ENCODE measurements around the gene PRRC2C.
"Not testable (repeated sequence)": the region's sequence is repeated elsewhere in the genome, so short reads cannot be mapped to it uniquely, and the experiment has no call there.

Gene PRRC2C

DNA sequence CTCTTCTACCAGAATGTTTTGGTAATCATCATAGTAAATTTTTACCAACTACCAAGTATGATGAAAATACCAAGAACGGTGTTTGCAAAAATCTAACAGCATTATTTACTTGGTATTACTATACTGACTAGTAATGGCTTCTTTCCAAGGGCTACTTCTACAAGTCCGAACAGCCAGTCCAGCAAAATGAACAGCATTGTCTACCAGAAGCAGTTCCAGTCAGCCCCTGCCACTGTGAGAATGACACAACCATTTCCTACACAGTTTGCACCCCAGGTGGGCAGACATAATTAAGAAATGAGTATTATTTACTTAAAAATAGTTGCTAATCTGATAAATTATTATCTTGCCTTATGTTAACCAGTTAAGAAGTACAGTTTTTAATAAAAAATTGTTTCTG lies 102.9 kb downstream of the PRRC2C start:
- DNase-seq: no peak

DNA sequence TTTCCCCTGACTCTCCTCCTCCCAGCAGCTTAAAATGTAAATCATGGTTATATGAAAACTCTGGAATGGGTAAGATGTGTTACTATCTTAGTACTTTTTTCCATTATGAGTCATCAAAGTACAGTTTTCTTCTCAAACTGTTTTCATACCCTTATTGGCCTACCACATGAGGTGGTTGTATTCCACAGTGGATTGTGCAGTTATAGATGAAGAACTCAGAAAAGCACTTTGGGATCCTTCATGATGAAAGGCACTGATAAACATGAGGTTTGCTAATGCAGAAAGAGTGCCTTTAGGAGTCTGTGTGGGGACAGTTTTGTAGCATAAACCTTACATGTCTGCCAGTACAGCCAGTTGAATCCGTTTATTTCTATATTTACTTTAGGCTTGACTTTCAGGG lies 104.7 kb downstream of the PRRC2C start:
- DNase-seq: peak; percentile 4

DNA sequence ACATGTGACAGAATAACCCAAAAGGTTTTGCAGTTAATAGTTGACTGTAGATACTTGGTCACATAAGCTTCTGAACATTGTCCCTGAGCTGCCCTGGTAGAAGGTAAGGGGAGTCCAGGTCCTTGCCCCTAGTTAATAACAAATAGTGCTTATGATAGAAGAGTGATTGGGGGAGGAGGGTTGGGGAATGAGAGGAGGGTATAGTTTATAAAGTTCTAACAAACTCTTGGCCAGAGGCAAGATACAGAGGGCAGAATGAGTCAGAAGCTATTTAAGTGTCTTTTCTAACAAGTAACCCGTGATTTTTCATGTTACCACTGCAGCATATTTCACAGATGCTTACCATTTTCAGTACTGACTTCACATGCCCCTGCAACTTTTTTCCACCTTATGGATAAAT lies 110.0 kb downstream of the PRRC2C start:
- peak; percentile 33 for DNase-seq

DNA sequence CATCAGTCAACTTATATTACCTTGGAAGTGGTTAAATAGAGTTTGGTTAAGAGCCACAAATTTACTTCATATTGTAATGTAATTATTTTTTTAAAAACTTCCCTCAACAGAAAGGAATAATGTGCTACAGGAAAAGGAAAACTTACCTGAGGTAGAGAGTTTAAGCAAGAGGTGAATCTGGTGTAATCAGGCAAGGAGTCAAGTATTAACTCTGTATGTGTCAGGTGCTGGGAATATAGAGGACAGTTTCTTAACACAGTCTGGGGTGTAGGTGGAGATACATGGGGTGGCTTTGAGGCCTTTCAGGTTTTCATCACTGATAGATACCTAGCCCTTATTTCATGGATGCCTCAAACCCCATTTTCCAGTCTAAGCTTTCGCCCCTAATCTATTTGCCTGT lies 110.8 kb downstream of the PRRC2C start:
- DNase-seq: no peak

DNA sequence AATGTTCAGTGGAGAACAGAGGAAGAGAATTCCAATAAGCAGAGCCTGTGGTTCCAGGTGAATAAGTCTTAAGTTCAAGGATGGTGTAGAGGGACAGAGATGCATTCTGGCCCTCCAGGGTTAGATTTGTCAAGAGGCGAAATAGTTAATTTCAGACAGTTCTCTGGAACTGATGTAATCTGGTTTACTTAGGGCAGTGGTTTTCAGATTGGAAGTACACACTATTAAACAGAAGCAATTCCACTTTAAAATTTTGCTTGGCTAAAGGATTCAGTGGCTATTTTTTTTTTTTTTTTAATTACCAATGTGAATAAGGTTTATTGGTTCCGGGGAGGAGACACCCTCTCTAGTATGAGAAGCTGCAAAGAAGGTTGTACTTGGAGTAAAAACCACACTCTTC lies 111.4 kb downstream of the PRRC2C start:
- no peak for DNase-seq

DNA sequence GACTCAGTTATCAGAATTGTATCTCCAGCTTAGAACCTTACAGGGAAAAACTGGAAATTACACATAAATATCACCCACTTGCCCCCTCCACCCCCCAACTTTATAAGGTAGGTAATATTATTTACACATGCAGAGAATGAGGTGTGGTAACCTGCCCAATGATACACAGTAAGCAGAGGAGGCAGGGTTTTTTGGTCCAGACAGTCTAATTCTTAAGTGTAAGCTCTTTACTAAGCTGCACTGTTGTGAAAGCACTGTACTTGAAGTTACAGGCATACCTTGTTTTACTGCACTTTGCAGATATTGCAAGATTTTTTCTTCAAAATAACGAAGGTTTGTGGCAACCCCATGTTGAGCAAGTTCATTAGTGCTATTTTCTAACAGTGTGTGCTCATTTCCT lies 111.9 kb downstream of the PRRC2C start:
- DNase-seq: no peak

DNA sequence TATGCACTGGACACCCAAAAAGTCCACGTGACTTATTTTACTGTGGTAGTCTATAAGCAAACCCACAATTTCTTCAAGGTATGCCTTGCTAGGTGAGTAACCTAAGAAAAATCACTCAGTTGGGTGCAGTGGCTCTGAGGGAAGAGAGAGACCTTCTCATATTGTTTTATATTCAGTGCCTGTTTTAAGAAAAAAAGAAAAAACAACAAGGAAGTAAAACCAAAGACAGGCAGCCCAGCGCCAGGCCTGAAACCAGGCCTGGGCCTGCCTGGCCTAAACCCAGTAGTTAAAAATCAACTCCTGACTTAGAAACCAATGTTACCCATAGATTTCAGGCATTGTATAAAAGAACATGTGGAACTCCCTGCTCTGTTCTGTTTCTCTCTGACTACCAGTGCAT lies 115.0 kb downstream of the PRRC2C start:
- not testable (repeated sequence) for DNase-seq

DNA sequence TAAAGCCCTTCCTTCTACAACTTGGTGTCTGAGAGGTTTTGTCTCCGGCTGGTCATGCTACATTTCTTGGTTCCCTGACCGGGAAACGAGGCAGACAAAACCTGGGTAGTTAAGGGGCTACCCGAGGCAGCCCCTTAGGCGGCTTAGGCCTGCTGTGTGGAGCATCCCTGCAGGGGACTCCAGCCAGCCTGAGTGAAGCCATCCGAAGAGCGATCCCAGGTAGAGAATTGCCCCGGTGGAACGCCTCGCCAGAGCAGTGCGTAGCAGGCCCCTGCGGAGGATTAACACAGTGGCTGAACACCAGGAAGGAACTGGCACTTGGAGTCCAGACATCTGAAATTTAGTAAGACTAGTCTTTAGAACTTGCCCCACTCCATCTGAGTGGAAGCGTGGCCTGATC lies 115.5 kb downstream of the PRRC2C start:
- no peak for DNase-seq

DNA sequence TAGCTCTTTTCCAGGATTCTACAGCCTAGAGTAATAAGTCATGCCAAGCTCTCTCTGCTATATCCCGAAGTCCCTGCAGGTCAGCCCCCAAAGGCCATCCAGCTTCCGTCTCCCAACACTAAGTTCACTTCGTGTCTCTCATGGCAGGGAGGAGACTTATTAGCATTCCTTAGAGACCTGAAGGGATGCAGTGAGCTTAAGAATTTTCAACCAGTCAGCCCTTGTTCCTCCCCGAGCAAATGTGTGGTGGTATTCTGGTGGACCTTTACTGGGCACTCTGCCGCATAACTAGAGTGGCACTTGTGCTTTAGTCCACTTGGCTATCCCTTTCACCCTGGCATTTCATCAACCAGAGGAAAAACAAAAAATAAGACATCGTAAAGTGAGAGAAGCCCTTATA lies 117.7 kb downstream of the PRRC2C start:
- DNase-seq: not testable (repeated sequence)

DNA sequence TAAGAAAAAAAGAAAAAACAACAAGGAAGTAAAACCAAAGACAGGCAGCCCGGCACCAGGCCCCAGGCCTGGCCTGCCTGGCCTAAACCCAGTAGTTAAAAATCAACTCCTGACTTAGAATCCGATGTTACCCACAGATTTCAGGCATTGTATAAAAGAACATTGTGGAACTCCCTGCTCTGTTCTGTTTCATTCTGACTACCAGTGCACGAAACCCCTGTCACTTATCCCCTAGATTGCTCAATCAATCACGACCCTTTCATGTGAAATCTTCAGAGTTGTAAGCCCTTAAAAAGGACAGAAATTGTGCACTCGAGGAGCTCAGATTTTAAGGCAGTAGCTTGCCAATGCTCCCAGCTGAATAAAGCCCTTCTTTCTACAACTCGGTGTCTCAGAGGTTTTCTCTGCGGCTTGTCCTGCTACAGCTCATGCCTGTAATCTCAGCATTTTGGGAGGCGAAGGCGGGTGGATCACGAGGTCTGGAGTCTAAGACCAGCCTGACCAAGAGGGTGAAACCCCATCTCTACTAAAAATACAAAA lies 121.1 kb downstream of the PRRC2C start:
- DNase-seq: no peak

DNA sequence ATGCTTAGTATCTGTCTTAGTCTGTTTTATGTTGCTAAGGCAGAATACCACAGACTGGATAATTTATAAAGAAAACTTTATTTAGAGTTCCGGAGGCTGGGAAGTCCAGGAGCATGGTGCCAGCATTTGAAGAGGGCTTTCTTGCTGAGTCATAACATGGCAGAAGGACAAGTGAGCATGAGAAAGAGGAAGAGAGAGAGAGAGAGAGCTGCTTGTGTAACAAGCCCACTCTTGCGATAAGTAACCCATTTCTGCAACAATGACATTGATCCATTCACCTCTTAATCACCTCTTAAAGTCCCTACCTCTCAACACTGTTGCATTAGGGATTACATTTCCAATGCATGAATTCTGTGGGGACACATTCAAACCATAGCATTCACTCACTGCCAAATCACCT lies 125.1 kb downstream of the PRRC2C start:
- DNase-seq: no peak

DNA sequence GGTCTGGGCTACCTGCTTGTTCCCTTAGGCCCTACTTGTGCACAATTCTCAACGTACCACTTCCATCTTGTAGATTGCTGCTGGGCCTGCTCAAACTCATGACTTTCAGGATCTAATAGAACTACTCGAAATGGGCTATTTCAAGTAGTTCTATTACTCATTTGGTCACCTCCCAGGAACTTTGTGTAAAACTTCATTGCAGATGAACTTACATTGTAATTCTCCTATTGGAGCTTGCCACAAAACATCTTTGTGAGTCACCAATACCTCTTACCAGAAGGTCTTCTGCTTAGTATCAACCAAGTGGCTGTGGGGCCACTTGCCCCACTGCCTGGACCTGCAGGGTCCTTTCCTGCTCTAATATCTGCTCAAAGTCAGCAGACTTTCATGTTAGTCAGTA lies 126.0 kb downstream of the PRRC2C start:
- DNase-seq: no peak

DNA sequence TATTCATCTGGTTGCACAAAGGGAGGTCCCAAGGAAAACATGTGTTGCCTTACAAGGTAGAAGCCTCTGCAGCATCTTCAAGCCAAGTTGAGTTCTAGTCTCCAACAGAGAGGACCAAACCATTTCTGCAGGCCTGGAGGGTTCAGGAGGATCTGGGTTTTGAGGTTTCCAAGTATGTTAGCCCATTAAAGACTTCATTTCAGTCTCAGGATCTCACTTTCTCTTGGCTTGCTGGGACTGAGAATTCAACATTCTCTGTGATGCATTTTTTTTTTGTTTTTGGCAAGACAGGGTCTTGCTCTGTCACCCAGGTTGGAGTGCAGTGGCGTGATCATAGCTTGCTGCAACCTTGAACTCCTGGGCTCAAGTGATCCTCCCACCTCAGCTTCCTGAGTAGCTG lies 128.0 kb downstream of the PRRC2C start:
- no peak for DNase-seq

DNA sequence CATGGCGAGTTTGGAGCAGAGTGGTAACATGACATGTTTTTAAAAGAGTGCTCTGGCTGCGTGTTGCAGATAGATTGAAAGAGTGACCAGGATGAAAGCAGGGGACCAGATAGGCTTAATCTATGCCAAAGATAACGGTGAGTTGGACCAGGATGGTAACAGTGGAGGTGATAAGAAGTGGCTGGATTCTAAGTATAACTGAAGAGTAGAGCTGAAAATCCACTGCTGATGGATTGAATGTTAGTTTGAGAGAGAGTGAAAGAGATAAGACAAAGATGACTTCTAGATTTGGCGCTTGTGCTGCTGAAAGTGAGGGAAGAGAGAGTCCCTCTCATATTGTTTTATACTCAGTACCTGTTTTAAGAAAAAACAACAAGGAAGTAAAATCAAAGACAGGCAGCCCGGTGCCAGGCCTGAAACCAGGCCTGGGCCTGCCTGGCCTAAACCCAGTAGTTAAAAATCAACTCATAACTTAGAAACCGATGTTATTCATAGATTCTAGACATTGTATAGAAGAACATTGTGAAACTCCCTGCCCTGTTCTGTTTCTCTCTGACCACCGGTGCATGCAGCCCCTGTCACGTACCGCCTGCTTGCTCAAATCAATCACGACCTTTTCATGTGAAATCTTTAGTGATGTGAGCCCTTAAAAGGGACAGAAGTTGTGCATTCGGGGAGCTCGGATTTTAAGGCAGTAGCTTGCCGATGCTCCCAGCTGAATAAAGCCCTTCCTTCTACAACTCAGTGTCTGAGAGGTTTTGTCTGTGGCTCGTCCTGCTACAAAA lies 130.0 kb downstream of the PRRC2C start:
- DNase-seq: not testable (repeated sequence)

DNA sequence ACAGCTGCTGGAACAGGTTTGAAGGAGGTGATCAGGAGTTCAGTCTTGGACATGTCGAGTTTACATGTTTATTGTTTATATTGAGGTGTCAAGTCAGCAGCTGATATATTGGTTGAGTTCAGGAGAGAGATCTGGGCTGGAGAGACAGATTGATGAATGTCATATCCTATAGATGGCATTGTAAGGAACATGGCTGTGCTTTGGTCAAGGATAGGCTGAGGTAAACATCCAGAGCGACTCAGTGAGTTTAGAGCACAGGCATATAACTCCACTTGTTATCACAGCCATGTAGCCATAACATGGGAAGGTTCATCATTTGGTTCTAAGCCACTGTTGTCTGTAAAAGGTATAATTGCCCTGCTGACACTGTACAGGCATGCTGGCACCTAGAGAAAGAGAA lies 131.3 kb downstream of the PRRC2C start:
- DNase-seq: no peak

DNA sequence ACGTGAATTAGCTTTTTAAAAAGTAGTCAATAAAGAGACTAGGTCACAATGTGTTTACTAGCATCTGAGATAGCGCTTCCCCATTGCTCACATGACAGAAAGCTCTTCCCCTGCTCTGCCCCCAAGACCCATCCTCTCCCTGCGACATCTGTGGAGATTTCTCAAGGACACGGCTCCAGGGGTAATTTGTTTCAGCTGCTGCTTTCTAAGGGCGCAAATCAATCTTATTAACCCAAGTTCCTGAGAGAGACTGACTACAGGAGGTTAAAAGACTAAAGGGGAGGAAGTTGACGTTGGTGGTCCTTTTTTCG lies 136.8 kb downstream of the PRRC2C start, which contains the start of gene MYOCOS:
TSS of gene MYOCOS (plus strand) at position 92 of the 311 bp plus-strand sequence. CDS start 1,641 bp downstream, outside the sequence.
- DNase-seq: no peak

DNA sequence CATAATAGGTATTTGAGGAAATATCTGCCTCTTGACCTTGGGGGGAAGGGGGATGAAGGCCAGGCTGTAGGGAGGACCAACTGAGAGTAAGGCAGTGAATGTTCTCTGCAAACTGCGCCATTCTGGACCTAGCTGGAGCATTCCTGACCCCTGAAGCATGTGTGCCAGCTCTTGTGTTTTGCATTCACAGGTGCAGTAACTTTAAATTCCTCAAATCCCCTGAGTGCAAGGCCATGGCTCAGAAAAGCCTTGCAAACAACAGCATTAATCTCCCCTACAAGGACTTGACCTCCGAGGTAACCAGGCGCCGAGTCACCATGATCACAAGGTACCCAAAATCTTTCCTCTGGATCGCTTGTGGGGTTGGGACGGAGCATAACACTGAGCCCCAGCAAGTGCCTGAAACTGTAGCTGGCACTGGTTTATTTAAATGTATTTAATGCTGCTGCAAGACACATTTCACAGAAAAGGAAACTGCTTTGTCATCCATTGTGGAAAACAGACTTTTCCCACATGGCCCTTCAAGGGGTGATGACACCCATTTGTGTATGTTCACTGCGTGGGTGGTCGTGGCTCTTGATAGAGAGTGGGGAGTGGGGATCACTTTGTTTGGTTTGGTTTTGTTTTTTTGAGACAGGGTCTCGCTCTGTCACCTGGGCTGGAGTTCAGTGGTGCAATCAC lies 138.5 kb downstream of the PRRC2C start:
- DNase-seq: no peak

DNA sequence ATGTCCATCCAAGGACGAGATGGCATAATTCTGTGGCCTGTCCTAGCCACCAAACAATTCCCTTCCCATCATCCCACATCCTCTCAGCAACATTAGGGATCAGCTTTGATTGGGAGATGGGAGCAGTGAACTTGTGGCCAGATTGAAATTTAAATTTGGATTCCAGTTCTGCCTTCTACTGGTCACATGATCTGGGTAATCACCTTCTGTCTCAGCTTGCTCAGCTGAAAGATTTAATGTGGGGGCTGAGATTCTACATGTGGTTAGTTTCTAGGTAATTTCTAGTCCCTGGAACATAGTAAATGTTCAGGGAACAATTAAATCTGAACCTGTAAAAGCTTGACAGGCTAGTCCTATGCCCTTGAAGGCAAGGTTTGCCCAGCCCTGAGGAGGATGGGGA lies 139.9 kb downstream of the PRRC2C start:
- DNase-seq: no peak

DNA sequence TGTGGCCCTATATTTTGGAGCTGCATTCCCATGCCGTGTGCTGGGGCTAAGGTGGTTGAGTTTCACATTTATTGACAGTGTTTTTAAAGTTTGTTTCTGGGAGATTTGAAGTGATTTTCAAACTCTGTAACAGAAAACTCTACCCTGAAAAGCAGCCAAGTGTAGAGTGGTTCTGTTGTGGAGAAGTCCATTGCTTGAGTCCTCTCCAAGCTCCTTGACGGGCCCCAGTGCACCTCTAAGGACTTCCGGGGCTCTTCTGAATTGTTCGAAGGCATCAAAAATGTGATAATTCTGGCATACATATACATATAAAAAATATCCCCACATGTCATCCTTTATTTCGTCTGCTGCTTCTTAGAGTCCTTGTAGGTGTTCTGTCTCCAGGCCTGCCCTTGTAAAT lies 141.7 kb downstream of the PRRC2C start:
- DNase-seq: no peak

DNA sequence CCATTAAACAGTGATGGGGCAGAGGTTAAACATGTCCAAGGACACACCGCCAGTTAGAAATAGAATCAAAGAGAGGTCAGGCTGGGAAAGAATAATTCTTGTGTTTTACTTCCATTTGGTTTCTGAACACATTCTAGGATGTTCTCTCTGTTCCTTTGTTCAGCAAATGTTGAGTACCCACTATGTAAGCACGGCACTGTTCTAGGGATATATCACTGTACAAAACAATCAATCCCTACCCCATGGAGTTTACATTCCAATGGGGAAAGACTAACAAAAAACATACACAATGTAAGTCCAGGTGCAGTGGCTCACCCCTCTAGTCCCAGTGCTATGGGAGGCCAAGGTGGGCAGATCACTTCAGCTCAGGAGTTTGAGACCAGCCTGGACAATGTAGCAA lies 142.9 kb downstream of the PRRC2C start:
- DNase-seq: no peak

DNA sequence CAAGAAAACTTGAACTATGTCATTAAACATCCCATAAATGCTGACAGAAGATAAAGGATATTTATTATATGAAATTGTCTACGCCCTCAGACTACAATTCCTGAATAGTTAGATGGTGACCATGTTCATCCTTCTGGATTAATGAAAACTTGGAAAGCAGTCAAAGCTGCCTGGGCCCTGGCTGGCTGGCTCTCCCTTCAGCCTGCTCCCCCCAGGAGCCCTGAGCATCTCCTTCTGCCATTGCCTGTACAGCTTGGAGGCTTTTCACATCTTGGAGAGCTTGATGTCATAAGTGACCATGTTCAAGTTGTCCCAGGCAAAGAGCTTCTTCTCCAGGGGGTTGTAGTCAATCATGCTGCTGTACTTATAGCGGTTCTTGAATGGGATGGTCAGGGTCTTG lies 150.3 kb downstream of the PRRC2C start:
- no peak for DNase-seq

DNA sequence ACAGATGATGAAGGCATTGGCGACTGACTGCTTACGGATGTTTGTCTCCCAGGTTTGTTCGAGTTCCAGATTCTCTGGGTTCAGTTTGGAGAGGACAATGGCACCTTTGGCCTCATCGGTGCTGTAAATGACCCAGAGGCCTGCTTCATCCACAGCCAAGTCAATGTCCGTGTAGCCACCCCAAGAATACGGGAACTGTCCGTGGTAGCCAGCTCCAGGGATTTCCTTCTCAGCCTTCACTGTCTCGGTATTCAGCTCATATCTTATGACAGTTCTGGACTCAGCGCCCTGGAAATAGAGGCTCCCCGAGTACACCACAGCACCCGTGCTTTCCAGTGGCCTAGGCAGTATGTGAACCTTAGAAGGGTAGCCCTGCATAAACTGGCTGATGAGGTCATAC lies 150.8 kb downstream of the PRRC2C start:
- peak; percentile 2 for DNase-seq

DNA sequence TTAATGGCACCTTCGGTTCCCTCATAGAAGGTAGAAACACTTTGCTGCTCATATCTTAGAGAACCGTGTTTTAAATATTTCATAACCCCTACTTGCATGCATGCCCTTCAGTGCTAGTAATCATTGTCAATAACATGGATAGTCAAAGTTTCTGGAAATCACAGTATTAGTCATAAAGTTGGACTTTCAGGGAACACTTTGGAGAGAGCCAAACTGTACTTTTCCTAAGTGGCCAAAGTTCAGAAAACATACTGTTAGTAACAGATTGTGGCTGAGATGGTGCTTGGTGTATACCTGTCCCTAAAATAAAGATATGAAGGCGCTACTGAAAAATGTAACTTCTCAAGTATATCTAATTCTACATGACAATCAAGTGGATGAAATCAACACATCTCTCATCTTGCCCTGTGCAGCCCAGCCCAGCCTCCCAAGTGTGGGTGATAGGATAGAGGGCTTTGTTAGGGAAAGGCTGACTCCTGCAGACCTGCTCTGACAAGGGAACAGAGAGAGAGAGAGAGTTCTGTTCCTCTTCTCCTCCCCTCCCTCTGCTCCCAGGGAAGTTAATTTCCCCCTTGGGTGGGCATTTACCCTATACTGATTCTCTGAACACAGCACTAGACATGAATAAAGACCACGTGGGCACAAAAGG lies 152.7 kb downstream of the PRRC2C start:
- no peak for DNase-seq

DNA sequence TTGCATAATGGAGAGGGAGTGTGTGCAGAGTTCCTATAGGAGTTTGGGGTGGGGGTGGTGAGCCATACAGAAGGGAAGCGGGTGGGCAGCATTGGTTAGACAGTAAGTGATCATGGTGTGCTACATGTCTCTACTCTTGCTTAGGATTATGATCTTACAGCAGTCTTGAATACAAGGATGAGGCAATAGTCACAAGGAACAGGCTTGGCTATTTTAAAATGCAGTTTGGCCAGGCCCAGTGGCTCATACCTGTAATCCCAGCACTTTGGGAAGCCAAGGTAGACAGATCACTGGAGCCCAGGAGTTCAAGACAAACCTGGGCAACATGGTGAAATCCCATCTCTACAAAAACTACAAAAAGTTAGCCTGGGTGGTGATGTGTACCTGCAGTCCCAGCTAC lies 154.9 kb downstream of the PRRC2C start:
- DNase-seq: no peak

Data from EL (cell line).